HepG2 (cell line): ENCODE measurements around the gene PLK5. TPM values are rescaled to one million over a fixed set of nuclear protein-coding genes. Genes with fewer than 3 reads are reported as not detected.

ENCODE experiments used
- ARID4A ChIP-seq: sonication (generic); formaldehyde crosslinking; IDR thresholded peaks from 2 replicates; pipeline ENCODE4 v1.5.0; 2020; ENCODE audit warnings: mild to moderate bottlenecking, missing genetic modification reagents, borderline replicate concordance
- BRF2 ChIP-seq: sonication (generic); formaldehyde crosslinking; IDR thresholded peaks from 2 replicates; pipeline ENCODE4 v1.8.1; 2022; ENCODE audit warnings: mild to moderate bottlenecking, missing genetic modification reagents
- DPF2 ChIP-seq: sonication (generic); formaldehyde crosslinking; IDR thresholded peaks from 2 replicates; pipeline ENCODE4 v1.4.0; 2020; ENCODE audit warnings: mild to moderate bottlenecking, low read depth, missing genetic modification reagents, borderline replicate concordance
- ELF4 ChIP-seq: sonication (generic); formaldehyde crosslinking; IDR thresholded peaks from 2 replicates; pipeline ENCODE4 v1.5.0; 2020; ENCODE audit warnings: missing genetic modification reagents, mild to moderate bottlenecking, moderate library complexity, borderline replicate concordance
- ETV5 ChIP-seq: IDR thresholded peaks from 2 replicates; pipeline ENCODE4 v1.6.1; 2018; ENCODE audit warnings: missing biosample characterization, missing genetic modification reagents, inconsistent platforms, borderline replicate concordance
- HCFC1 ChIP-seq: fragments of 150-350 bp; IDR thresholded peaks from 2 replicates; pipeline ENCODE4 v1.6.1; 2014; ENCODE audit warnings: low read depth, low read length
- KMT2B ChIP-seq: IDR thresholded peaks from 2 replicates; pipeline ENCODE4 v1.6.1; 2016; ENCODE audit warnings: missing genetic modification reagents, missing compliant biosample characterization
- RCOR2 ChIP-seq: IDR thresholded peaks from 2 replicates; pipeline ENCODE4 v1.6.1; 2016; ENCODE audit warnings: missing biosample characterization, missing genetic modification reagents
- RFXAP ChIP-seq: sonication (generic); formaldehyde crosslinking; IDR thresholded peaks from 2 replicates; pipeline ENCODE4 v1.4.0; 2020; ENCODE audit warnings: missing genetic modification reagents, borderline replicate concordance
- TBP ChIP-seq: sonication (generic); formaldehyde crosslinking; IDR thresholded peaks from 2 replicates; pipeline ENCODE4 v1.5.0; 2020; ENCODE audit warnings: missing genetic modification reagents
- XRCC5 ChIP-seq: fragments of 200-400 bp; formaldehyde crosslinking; optimal IDR thresholded peaks from 2 replicates; pipeline ENCODE3; 2017; ENCODE audit warnings: mild to moderate bottlenecking, low read length
- ZNF33A ChIP-seq: sonication (generic); formaldehyde crosslinking; IDR thresholded peaks from 2 replicates; pipeline ENCODE4 v1.5.1; 2020; ENCODE audit warnings: missing genetic modification reagents, mild to moderate bottlenecking, moderate library complexity, borderline replicate concordance
- ZNF512 ChIP-seq: sonication (generic); formaldehyde crosslinking; IDR thresholded peaks from 2 replicates; pipeline ENCODE4 v1.4.0; 2020; ENCODE audit warnings: mild to moderate bottlenecking, missing genetic modification reagents
- ZNF550 ChIP-seq: sonication (generic); formaldehyde crosslinking; IDR thresholded peaks from 2 replicates; pipeline ENCODE4 v1.4.0; 2020; ENCODE audit warnings: mild to moderate bottlenecking, missing genetic modification reagents, borderline replicate concordance
- ZNF687 ChIP-seq: sonication (generic); formaldehyde crosslinking; IDR thresholded peaks from 2 replicates; pipeline ENCODE4 v1.5.1; 2020; ENCODE audit warnings: mild to moderate bottlenecking, missing genetic modification reagents, moderate library complexity
- ZNF761 ChIP-seq: sonication (generic); formaldehyde crosslinking; conservative IDR thresholded peaks from 2 replicates; pipeline ENCODE4 v1.4.0; 2020; ENCODE audit warnings: mild to moderate bottlenecking, missing genetic modification reagents
- polyA plus RNA-seq, 8 experiments: library from polyadenylated mRNA; depleted of rRNA in 3 of 8; stranded (reverse) in 7 of 8; unstranded in 1 of 8; fragments of >200 nt; fragmentation: Illumina TruSeq in 4 of 8; extraction: Trizol in 4 of 8; gene quantifications; 2 replicates each; pipeline versions ENCODE4 v1.2.1 to v1.2.3, GENCODE V29; 2011 to 2016; ENCODE audit warnings: low read depth in 4 of 8, missing spikeins in 1 of 8, mixed read lengths in 1 of 8; ENCODE audit not compliant: insufficient read depth in 1 of 8
- total RNA-seq, 5 experiments: library from RNA; depleted of rRNA; stranded (reverse); fragments of >200 nt; fragmentation: Illumina TruSeq; extraction: Trizol; gene quantifications; 2 replicates each; pipeline ENCODE4 v1.2.3, GENCODE V29; 2016; ENCODE audit warnings: low read depth in 1 of 5

PLK5 gene
- total and polyA plus RNA-seq, 2 of the 13 experiments (the other 11 are each of a cell fraction or from before 2014, with no cell fraction given): not detected

GRCh38 chr19:1478934-1479707 is 44.8 kb upstream of the PLK5 start, which contains the start of gene C19orf25 (continued):
- TF ChIP-seq RFXAP (0 out of 2 replicates have a peak, but pooled peaks have one; percentile 43), ZNF33A (CRISPR knock-in tag) (peak; percentile 85; the same call in 1 of the 2 replicates), ZNF761 (CRISPR knock-in tag) (peak; percentile 58; the same call in 1 of the 2 replicates), ETV5 (peak; percentile 94), KMT2B (CRISPR knock-in tag) (peak; percentile 74), ZNF687 (CRISPR knock-in tag) (peak; percentile 90), XRCC5 (peak; percentile 69), ZNF512 (CRISPR knock-in tag) (no peak), BRF2 (CRISPR knock-in tag) (no peak), DPF2 (no peak), HCFC1 (peak; percentile 37; the same call in 1 of the 2 replicates), ELF4 (CRISPR knock-in tag) (peak; percentile 74; the same call in 1 of the 2 replicates), RCOR2 (CRISPR knock-in tag) (peak; percentile 96), TBP (CRISPR knock-in tag) (no peak), ARID4A (peak; percentile 84; the same call in 1 of the 2 replicates), ZNF550 (CRISPR knock-in tag) (no peak)
